ENCODE measurements around the gene LBP.
"Not testable (repeated sequence)": the region's sequence is repeated elsewhere in the genome, so short reads cannot be mapped to it uniquely, and the experiment has no call there.

Gene LBP

GRCh38 chr20:38305541-38305940 is 40.7 kb upstream of the LBP start:
- Histone ChIP-seq H3K4me3 (ENCODE audit: low read length in 2 of 2) (no peak overlapping the region), H3K4me1 (ENCODE audit: control insufficient read depth in 2 of 2, insufficient read depth in 2 of 2, low read length in 2 of 2) (no peaks in the 10 kb centered on the region), H3K27me3 (ENCODE audit: control insufficient read depth in 2 of 2, insufficient read depth in 2 of 2, low read length in 2 of 2) (peaks cover 0 to 3% of the 10 kb centered on the region in 2 donors), H3K9ac (ENCODE audit: low read depth in 1 of 2, low read length in 2 of 2) (no peak overlapping the region), H3K36me3 (ENCODE audit: control insufficient read depth in 2 of 2, insufficient read depth in 2 of 2, low read length in 2 of 2) (no peaks in the 10 kb centered on the region), H3K27ac (ENCODE audit: low read depth in 2 of 2, low read length in 2 of 2) (no peak overlapping the region), H3K9me3 (ENCODE audit: control insufficient read depth in 2 of 2, low read length in 2 of 2) (no peaks in the 10 kb centered on the region)

- H3K36me3 ChIP-seq (ENCODE audit: control insufficient read depth in 2 of 2, insufficient read depth in 2 of 2, low read length in 2 of 2): no peaks in the 10 kb centered on the region
- H3K4me3 ChIP-seq (ENCODE audit: low read length in 2 of 2): no peak overlapping the region
- no peak overlapping the region for H3K27ac ChIP-seq (ENCODE audit: low read depth in 2 of 2, low read length in 2 of 2)
- no peaks in the 10 kb centered on the region for H3K9me3 ChIP-seq (ENCODE audit: control insufficient read depth in 2 of 2, low read length in 2 of 2)
- no peak overlapping the region for H3K9ac ChIP-seq (ENCODE audit: low read depth in 1 of 2, low read length in 2 of 2)
- no peaks in the 10 kb centered on the region for H3K4me1 ChIP-seq (ENCODE audit: control insufficient read depth in 2 of 2, insufficient read depth in 2 of 2, low read length in 2 of 2)
- H3K27me3 ChIP-seq (ENCODE audit: control insufficient read depth in 2 of 2, insufficient read depth in 2 of 2, low read length in 2 of 2): peaks cover 0 to 3% of the 10 kb centered on the region in 2 donors
These were observed 39.9 kb upstream of the LBP start for GRCh38 chr20:38306379-38306778.

GRCh38 chr20:38307371-38308046 is 38.8 kb upstream of the LBP start:
- H3K27ac ChIP-seq (ENCODE audit: low read depth in 2 of 2, low read length in 2 of 2): no peak overlapping the region
- H3K27me3 ChIP-seq (ENCODE audit: control insufficient read depth in 2 of 2, insufficient read depth in 2 of 2, low read length in 2 of 2): peaks cover 0 to 3% of the 10 kb centered on the region in 2 donors
- H3K4me3 ChIP-seq (ENCODE audit: low read length in 2 of 2): no peak overlapping the region
- no peaks in the 10 kb centered on the region for H3K9me3 ChIP-seq (ENCODE audit: control insufficient read depth in 2 of 2, low read length in 2 of 2)
- no peak overlapping the region for H3K9ac ChIP-seq (ENCODE audit: low read depth in 1 of 2, low read length in 2 of 2)
- H3K4me1 ChIP-seq (ENCODE audit: control insufficient read depth in 2 of 2, insufficient read depth in 2 of 2, low read length in 2 of 2): no peaks in the 10 kb centered on the region
- no peaks in the 10 kb centered on the region for H3K36me3 ChIP-seq (ENCODE audit: control insufficient read depth in 2 of 2, insufficient read depth in 2 of 2, low read length in 2 of 2)

- H3K27me3 ChIP-seq (ENCODE audit: control insufficient read depth in 2 of 2, insufficient read depth in 2 of 2, low read length in 2 of 2): peaks cover 0 to 3% of the 10 kb centered on the region in 2 donors
- no peaks in the 10 kb centered on the region for H3K36me3 ChIP-seq (ENCODE audit: control insufficient read depth in 2 of 2, insufficient read depth in 2 of 2, low read length in 2 of 2)
- no peaks in the 10 kb centered on the region for H3K4me1 ChIP-seq (ENCODE audit: control insufficient read depth in 2 of 2, insufficient read depth in 2 of 2, low read length in 2 of 2)
- H3K4me3 ChIP-seq (ENCODE audit: low read length in 2 of 2): no peak overlapping the region
- no peak overlapping the region for H3K27ac ChIP-seq (ENCODE audit: low read depth in 2 of 2, low read length in 2 of 2)
- no peaks in the 10 kb centered on the region for H3K9me3 ChIP-seq (ENCODE audit: control insufficient read depth in 2 of 2, low read length in 2 of 2)
- no peak overlapping the region for H3K9ac ChIP-seq (ENCODE audit: low read depth in 1 of 2, low read length in 2 of 2)
These were observed 38.2 kb upstream of the LBP start for GRCh38 chr20:38308047-38308438.

- H3K36me3 ChIP-seq (ENCODE audit: control insufficient read depth in 2 of 2, insufficient read depth in 2 of 2, low read length in 2 of 2): no peaks in the 10 kb centered on the region
- no peaks in the 10 kb centered on the region for H3K9me3 ChIP-seq (ENCODE audit: control insufficient read depth in 2 of 2, low read length in 2 of 2)
- peaks cover 0 to 3% of the 10 kb centered on the region in 2 donors for H3K27me3 ChIP-seq (ENCODE audit: control insufficient read depth in 2 of 2, insufficient read depth in 2 of 2, low read length in 2 of 2)
- H3K4me3 ChIP-seq (ENCODE audit: low read length in 2 of 2): no peak overlapping the region
- no peak overlapping the region for H3K27ac ChIP-seq (ENCODE audit: low read depth in 2 of 2, low read length in 2 of 2)
- H3K4me1 ChIP-seq (ENCODE audit: control insufficient read depth in 2 of 2, insufficient read depth in 2 of 2, low read length in 2 of 2): no peaks in the 10 kb centered on the region
- H3K9ac ChIP-seq (ENCODE audit: low read depth in 1 of 2, low read length in 2 of 2): no peak overlapping the region
These were observed 37.8 kb upstream of the LBP start for GRCh38 chr20:38308447-38308846.

GRCh38 chr20:38311091-38311490 is 35.2 kb upstream of the LBP start:
- no peaks in the 10 kb centered on the region for H3K9me3 ChIP-seq (ENCODE audit: control insufficient read depth in 2 of 2, low read length in 2 of 2)
- no peak overlapping the region for H3K9ac ChIP-seq (ENCODE audit: low read depth in 1 of 2, low read length in 2 of 2)
- H3K27me3 ChIP-seq (ENCODE audit: control insufficient read depth in 2 of 2, insufficient read depth in 2 of 2, low read length in 2 of 2): no peaks in the 10 kb centered on the region
- no peaks in the 10 kb centered on the region for H3K4me1 ChIP-seq (ENCODE audit: control insufficient read depth in 2 of 2, insufficient read depth in 2 of 2, low read length in 2 of 2)
- no peak overlapping the region for H3K4me3 ChIP-seq (ENCODE audit: low read length in 2 of 2)
- H3K27ac ChIP-seq (ENCODE audit: low read depth in 2 of 2, low read length in 2 of 2): no peak overlapping the region
- no peaks in the 10 kb centered on the region for H3K36me3 ChIP-seq (ENCODE audit: control insufficient read depth in 2 of 2, insufficient read depth in 2 of 2, low read length in 2 of 2)

GRCh38 chr20:38311491-38311890 is 34.8 kb upstream of the LBP start:
- Histone ChIP-seq H3K36me3 (ENCODE audit: control insufficient read depth in 2 of 2, insufficient read depth in 2 of 2, low read length in 2 of 2) (no peaks in the 10 kb centered on the region), H3K9me3 (ENCODE audit: control insufficient read depth in 2 of 2, low read length in 2 of 2) (no peaks in the 10 kb centered on the region), H3K27me3 (ENCODE audit: control insufficient read depth in 2 of 2, insufficient read depth in 2 of 2, low read length in 2 of 2) (peaks cover 0 to 1% of the 10 kb centered on the region in 2 donors), H3K27ac (ENCODE audit: low read depth in 2 of 2, low read length in 2 of 2) (no peak overlapping the region), H3K4me1 (ENCODE audit: control insufficient read depth in 2 of 2, insufficient read depth in 2 of 2, low read length in 2 of 2) (no peaks in the 10 kb centered on the region), H3K4me3 (ENCODE audit: low read length in 2 of 2) (no peak overlapping the region), H3K9ac (ENCODE audit: low read depth in 1 of 2, low read length in 2 of 2) (no peak overlapping the region)

- Histone ChIP-seq H3K36me3 (ENCODE audit: control insufficient read depth in 2 of 2, insufficient read depth in 2 of 2, low read length in 2 of 2) (no peaks in the 10 kb centered on the region), H3K4me1 (ENCODE audit: control insufficient read depth in 2 of 2, insufficient read depth in 2 of 2, low read length in 2 of 2) (no peaks in the 10 kb centered on the region), H3K9me3 (ENCODE audit: control insufficient read depth in 2 of 2, low read length in 2 of 2) (no peaks in the 10 kb centered on the region), H3K27me3 (ENCODE audit: control insufficient read depth in 2 of 2, insufficient read depth in 2 of 2, low read length in 2 of 2) (peaks cover 0 to 1% of the 10 kb centered on the region in 2 donors), H3K9ac (ENCODE audit: low read depth in 1 of 2, low read length in 2 of 2) (no peak overlapping the region), H3K4me3 (ENCODE audit: low read length in 2 of 2) (no peak overlapping the region), H3K27ac (ENCODE audit: low read depth in 2 of 2, low read length in 2 of 2) (no peak overlapping the region)
These were observed 32.6 kb upstream of the LBP start for GRCh38 chr20:38313676-38314075.

GRCh38 chr20:38314350-38314749 is 31.9 kb upstream of the LBP start:
- not testable (repeated sequence) for H3K27ac ChIP-seq (ENCODE audit: low read depth in 2 of 2, low read length in 2 of 2); H3K4me3 ChIP-seq (ENCODE audit: low read length in 2 of 2); H3K9me3 ChIP-seq (ENCODE audit: control insufficient read depth in 2 of 2, low read length in 2 of 2); H3K27me3 ChIP-seq (ENCODE audit: control insufficient read depth in 2 of 2, insufficient read depth in 2 of 2, low read length in 2 of 2); H3K9ac ChIP-seq (ENCODE audit: low read depth in 1 of 2, low read length in 2 of 2); H3K36me3 ChIP-seq (ENCODE audit: control insufficient read depth in 2 of 2, insufficient read depth in 2 of 2, low read length in 2 of 2); H3K4me1 ChIP-seq (ENCODE audit: control insufficient read depth in 2 of 2, insufficient read depth in 2 of 2, low read length in 2 of 2)

- H3K27me3 ChIP-seq (ENCODE audit: control insufficient read depth in 2 of 2, insufficient read depth in 2 of 2, low read length in 2 of 2): peaks cover 0 to 1% of the 10 kb centered on the region in 2 donors
- H3K36me3 ChIP-seq (ENCODE audit: control insufficient read depth in 2 of 2, insufficient read depth in 2 of 2, low read length in 2 of 2): no peaks in the 10 kb centered on the region
- H3K9ac ChIP-seq (ENCODE audit: low read depth in 1 of 2, low read length in 2 of 2): no peak overlapping the region
- no peak overlapping the region for H3K27ac ChIP-seq (ENCODE audit: low read depth in 2 of 2, low read length in 2 of 2)
- H3K4me1 ChIP-seq (ENCODE audit: control insufficient read depth in 2 of 2, insufficient read depth in 2 of 2, low read length in 2 of 2): no peaks in the 10 kb centered on the region
- no peaks in the 10 kb centered on the region for H3K9me3 ChIP-seq (ENCODE audit: control insufficient read depth in 2 of 2, low read length in 2 of 2)
- no peak overlapping the region for H3K4me3 ChIP-seq (ENCODE audit: low read length in 2 of 2)
These were observed 30.9 kb upstream of the LBP start for GRCh38 chr20:38315290-38315966.

Measured in mucosa of rectum (tissue), 2 donors.